CD14-positive monocyte (primary cell): Measurements from ENCODE around the gene MAP2K5. TPM values are rescaled to one million over a fixed set of nuclear protein-coding genes. Genes with fewer than 3 reads are reported as not detected.

Experiments
- DNase-seq, 3 donors: peaks; one replicate each; pipeline ENCODE4 v3.0.0-alpha.2; 2011 to 2022
- H2AFZ ChIP-seq: 2 replicates; pipeline ENCODE4 v1.6.0; 2012; ENCODE audit warnings: mild to moderate bottlenecking, low read depth, low read length, inconsistent platforms; ENCODE audit not compliant: insufficient read depth, poor library complexity, severe bottlenecking
- H3K27ac ChIP-seq, 2 donors: 1 replicate in 1 of 2; 2 replicates in 1 of 2; pipeline ENCODE4 v1.5.1; 2012 to 2013; ENCODE audit warnings: low read length in 2 of 2, control low read depth in 1 of 2, inconsistent platforms in 1 of 2, low read depth in 1 of 2, mild to moderate bottlenecking in 1 of 2
- H3K27me3 ChIP-seq, 2 donors: one replicate each; pipeline versions ENCODE4 v1.6.0 to v1.6.1; 2011 to 2013; ENCODE audit warnings: low read length in 2 of 2; ENCODE audit not compliant: control insufficient read depth in 2 of 2, insufficient read depth in 2 of 2
- H3K36me3 ChIP-seq, 2 donors: replicated peaks in 1 of 2; 1 replicate in 1 of 2; 2 replicates in 1 of 2; pipeline versions ENCODE4 v1.5.1 to v1.6.1; 2012 to 2013; ENCODE audit warnings: low read length in 2 of 2, control low read depth in 1 of 2, inconsistent platforms in 1 of 2, mild to moderate bottlenecking in 1 of 2; ENCODE audit not compliant: insufficient read depth in 2 of 2, control insufficient read depth in 1 of 2
- H3K4me1 ChIP-seq, 2 donors: 1 replicate in 1 of 2; 2 replicates in 1 of 2; pipeline versions ENCODE4 v1.5.1 to v1.6.1; 2012 to 2013; ENCODE audit warnings: low read length in 2 of 2, control low read depth in 1 of 2, inconsistent platforms in 1 of 2, mild to moderate bottlenecking in 1 of 2, moderate library complexity in 1 of 2; ENCODE audit not compliant: insufficient read depth in 2 of 2, control insufficient read depth in 1 of 2
- H3K4me2 ChIP-seq: replicated peaks from 2 replicates; pipeline ENCODE3; 2012; ENCODE audit warnings: low read length, moderate library complexity, mild to moderate bottlenecking; ENCODE audit not compliant: poor library complexity, severe bottlenecking; ENCODE audit errors: extremely low read depth
- H3K4me3 ChIP-seq, 3 experiments: fragments of 200-600 bp in 1 of 3; sonication (generic) in 1 of 3; replicated peaks in 1 of 3; 1 replicate in 2 of 3; 2 replicates in 1 of 3; pipeline ENCODE4 v1.5.1; 2011 to 2013; ENCODE audit warnings: low read length in 3 of 3, mild to moderate bottlenecking in 3 of 3, control low read depth in 2 of 3, low read depth in 2 of 3, inconsistent platforms in 1 of 3, moderate library complexity in 1 of 3
- H3K79me2 ChIP-seq: 2 replicates; pipeline ENCODE4 v1.6.0; 2012; ENCODE audit warnings: mild to moderate bottlenecking, control low read depth, inconsistent platforms, low read length, moderate library complexity; ENCODE audit not compliant: insufficient read depth
- H3K9ac ChIP-seq: 2 replicates; pipeline ENCODE4 v1.6.0; 2017; ENCODE audit warnings: low read length, mild to moderate bottlenecking; ENCODE audit not compliant: insufficient read depth, poor library complexity, severe bottlenecking
- H3K9me3 ChIP-seq, 2 donors: replicated peaks in 1 of 2; 1 replicate in 1 of 2; 2 replicates in 1 of 2; pipeline versions ENCODE4 v1.5.1 to v1.6.1; 2012 to 2013; ENCODE audit warnings: low read length in 2 of 2, control low read depth in 1 of 2; ENCODE audit not compliant: control insufficient read depth in 1 of 2, insufficient read depth in 1 of 2
- H4K20me1 ChIP-seq: 2 replicates; pipeline ENCODE4 v1.6.0; 2012; ENCODE audit warnings: mild to moderate bottlenecking, low read length, control low read depth, moderate library complexity; ENCODE audit not compliant: insufficient read depth
- H3K27ac Mint-ChIP-seq, 7 donors: one replicate each; pipeline ENCODE4 v1.8.0; 2020; ENCODE audit warnings: mild to moderate bottlenecking in 7 of 7, mixed read lengths in 7 of 7, moderate library complexity in 6 of 7, inconsistent platforms in 2 of 7
- H3K27me3 Mint-ChIP-seq, 3 donors: one replicate each; pipeline ENCODE4 v1.8.0; 2021 to 2022; ENCODE audit warnings: low read depth in 3 of 3, mild to moderate bottlenecking in 3 of 3, mixed read lengths in 3 of 3, moderate library complexity in 3 of 3, inconsistent platforms in 1 of 3
- H3K36me3 Mint-ChIP-seq, 2 donors: one replicate each; pipeline ENCODE4 v1.8.0; 2020; ENCODE audit warnings: mixed read lengths in 2 of 2, inconsistent platforms in 1 of 2, mild to moderate bottlenecking in 1 of 2
- H3K4me1 Mint-ChIP-seq: one replicate; pipeline ENCODE4 v1.8.0; 2020; ENCODE audit warnings: mild to moderate bottlenecking, mixed read lengths
- H3K4me3 Mint-ChIP-seq, 2 donors: one replicate each; pipeline ENCODE4 v1.8.0; 2020; ENCODE audit warnings: mild to moderate bottlenecking in 2 of 2, mixed read lengths in 2 of 2, moderate library complexity in 1 of 2
- H3K9me3 Mint-ChIP-seq, 7 donors: one replicate each; pipeline ENCODE4 v1.8.0; 2020 to 2022; ENCODE audit warnings: mixed read lengths in 7 of 7, mild to moderate bottlenecking in 6 of 7, moderate library complexity in 6 of 7, inconsistent platforms in 2 of 7
- WGBS: methylation state at CpG from one replicate; pipeline ENCODE4 v1.1.5; 2013; ENCODE audit warnings: missing lambda C conversion rate; ENCODE audit not compliant: insufficient coverage; 5-methylcytosine and 5-hydroxymethylcytosine counted together
- intact Hi-C, 2 donors: fragments of 100-400 bp; cut with micrococcal nuclease; formaldehyde crosslinking; loops; one replicate each; pipeline versions ENCODE4 v1.15.0 to v1.15.1; 2023
- polyA plus RNA-seq, 3 donors: library from polyadenylated mRNA; depleted of rRNA in 1 of 3; unstranded in 2 of 3; stranded (reverse) in 1 of 3; fragments of 300-500 nt in 2 of 3; fragments of >200 nt in 1 of 3; fragmentation: Illumina TruSeq in 2 of 3; gene quantifications; 1 replicate in 2 of 3; 2 replicates in 1 of 3; pipeline ENCODE4 v1.2.3, GENCODE V29; 2012 to 2021
- TF ChIP-seq, protein P1 (sequence below): fragments of 200-600 bp; IDR thresholded peaks from one replicate; pipeline ENCODE4 v1.8.0; 2022; ENCODE audit warnings: antibody characterized with exemption, mild to moderate bottlenecking

The MAP2K5 gene
- polyA plus RNA-seq, 3 donors, result 10.2 to 11.3 (median 10.6) TPM

DNA sequence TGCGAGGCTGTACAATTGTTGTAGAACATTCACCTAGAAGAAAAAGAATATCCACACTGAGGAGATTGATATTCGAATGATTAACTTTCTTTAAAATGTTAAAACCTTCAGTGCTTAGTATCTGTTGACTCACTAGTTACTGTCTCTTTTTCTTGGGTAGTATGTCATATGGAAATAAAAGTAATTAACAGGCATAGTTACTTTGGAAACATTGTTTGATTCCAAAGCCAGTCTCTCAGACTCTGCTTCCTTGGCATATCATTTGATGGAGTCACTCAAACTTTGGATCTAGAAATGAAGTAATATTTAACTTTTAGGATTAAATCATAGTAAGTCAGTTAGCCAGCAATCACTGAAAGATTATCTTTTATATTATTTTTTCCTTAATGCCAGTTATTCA, 63.4 kb downstream of the MAP2K5 start:
- Mint-ChIP-seq H3K9me3 (no peaks in the 10 kb centered on the region), H3K27me3 (peaks cover 0 to 4% (median 0%) of the 10 kb centered on the region in 3 donors), H3K4me1 (no peaks in the 10 kb centered on the region), H3K27ac (no peak overlapping the region), H3K36me3 (peaks cover 20 to 25% of the 10 kb centered on the region in 2 donors), H3K4me3 (no peak overlapping the region)
- DNase-seq, result no peak
- Histone ChIP-seq H3K4me2 (no peak overlapping the region), H3K9ac (no peak overlapping the region), H4K20me1 (no peaks in the 10 kb centered on the region), H3K27ac (no peak overlapping the region), H3K27me3 (no peaks in the 10 kb centered on the region), H3K9me3 (no peaks in the 10 kb centered on the region), H3K79me2 (no peaks in the 10 kb centered on the region), H3K36me3 (peaks cover 10 to 11% of the 10 kb centered on the region in 2 donors), H3K4me1 (no peaks in the 10 kb centered on the region), H2AFZ (no peak overlapping the region), H3K4me3 (no peak overlapping the region)
- WGBS, result no CpG with 5 or more reads among the region's 2 CpGs
- TF ChIP-seq, protein P1, sequence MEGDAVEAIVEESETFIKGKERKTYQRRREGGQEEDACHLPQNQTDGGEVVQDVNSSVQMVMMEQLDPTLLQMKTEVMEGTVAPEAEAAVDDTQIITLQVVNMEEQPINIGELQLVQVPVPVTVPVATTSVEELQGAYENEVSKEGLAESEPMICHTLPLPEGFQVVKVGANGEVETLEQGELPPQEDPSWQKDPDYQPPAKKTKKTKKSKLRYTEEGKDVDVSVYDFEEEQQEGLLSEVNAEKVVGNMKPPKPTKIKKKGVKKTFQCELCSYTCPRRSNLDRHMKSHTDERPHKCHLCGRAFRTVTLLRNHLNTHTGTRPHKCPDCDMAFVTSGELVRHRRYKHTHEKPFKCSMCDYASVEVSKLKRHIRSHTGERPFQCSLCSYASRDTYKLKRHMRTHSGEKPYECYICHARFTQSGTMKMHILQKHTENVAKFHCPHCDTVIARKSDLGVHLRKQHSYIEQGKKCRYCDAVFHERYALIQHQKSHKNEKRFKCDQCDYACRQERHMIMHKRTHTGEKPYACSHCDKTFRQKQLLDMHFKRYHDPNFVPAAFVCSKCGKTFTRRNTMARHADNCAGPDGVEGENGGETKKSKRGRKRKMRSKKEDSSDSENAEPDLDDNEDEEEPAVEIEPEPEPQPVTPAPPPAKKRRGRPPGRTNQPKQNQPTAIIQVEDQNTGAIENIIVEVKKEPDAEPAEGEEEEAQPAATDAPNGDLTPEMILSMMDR, result no peak
- intact Hi-C loops, result no loop called here

DNA sequence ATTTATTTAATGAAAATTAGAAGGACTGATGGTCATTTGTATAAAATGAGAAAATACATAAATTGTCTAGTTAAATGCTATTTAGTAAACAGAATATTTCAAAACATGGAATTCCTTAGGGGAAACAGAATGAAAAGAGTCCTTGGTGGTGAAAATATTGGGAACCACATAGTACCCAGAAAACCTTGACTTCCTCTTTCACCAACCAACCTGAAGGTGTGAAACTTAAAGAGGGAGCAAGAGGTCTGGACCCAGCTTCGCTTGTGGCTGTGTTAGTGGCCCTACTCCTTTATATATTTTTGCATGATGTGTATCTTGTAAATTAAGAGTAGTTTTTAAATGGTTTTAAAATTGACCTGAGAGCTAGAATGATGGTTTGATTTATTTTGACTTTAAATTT, 64.2 kb downstream of the MAP2K5 start:
- TF ChIP-seq, protein P1, result no peak
- Mint-ChIP-seq H3K9me3 (no peaks in the 10 kb centered on the region), H3K4me3 (no peak overlapping the region), H3K27me3 (peaks cover 0 to 4% (median 0%) of the 10 kb centered on the region in 3 donors), H3K27ac (no peak overlapping the region), H3K4me1 (no peaks in the 10 kb centered on the region), H3K36me3 (peaks cover 21 to 22% of the 10 kb centered on the region in 2 donors)
- Histone ChIP-seq H3K27me3 (no peaks in the 10 kb centered on the region), H3K36me3 (peaks cover 5 to 8% of the 10 kb centered on the region in 2 donors), H3K79me2 (no peaks in the 10 kb centered on the region), H3K27ac (no peak overlapping the region), H3K9ac (no peak overlapping the region), H3K4me2 (no peak overlapping the region), H3K4me1 (no peaks in the 10 kb centered on the region), H4K20me1 (no peaks in the 10 kb centered on the region), H2AFZ (no peak overlapping the region), H3K9me3 (no peaks in the 10 kb centered on the region), H3K4me3 (no peak overlapping the region)
- intact Hi-C loops, result no loop called here
- DNase-seq, result no peak
- no CpG with 5 or more reads among the region's 1 CpG for WGBS
